Right hindlimb (tissue), 1 donor: ENCODE results near the gene NOL9.
A peak's percentile ranks its signal among the peaks of the same experiment; 100 is the strongest.

Experiments used
- DNase-seq: peaks from one replicate; pipeline ENCODE4 v3.0.0-alpha.2; 2018

Gene NOL9

GRCh38 chr1:6486433-6487011 is 67.8 kb downstream of the NOL9 start:
- peak; percentile 88 for DNase-seq

GRCh38 chr1:6485168-6486101 is 68.9 kb downstream of the NOL9 start:
- DNase-seq: no peak

- no peak for DNase-seq
These were observed 69.5 kb downstream of the NOL9 start for GRCh38 chr1:6484826-6485167.

- DNase-seq: no peak
These were observed 70.6 kb downstream of the NOL9 start for GRCh38 chr1:6483761-6484117.

- DNase-seq: no peak
These were observed 71.1 kb downstream of the NOL9 start for GRCh38 chr1:6483017-6483760.

GRCh38 chr1:6481820-6482219 is 72.5 kb downstream of the NOL9 start:
- DNase-seq: no peak

GRCh38 chr1:6477039-6477820 is 77.1 kb downstream of the NOL9 start:
- DNase-seq: no peak

- DNase-seq: no peak
These were observed 77.8 kb downstream of the NOL9 start for GRCh38 chr1:6476483-6476882.

- DNase-seq: peak; percentile 53
These were observed 78.8 kb downstream of the NOL9 start for GRCh38 chr1:6475381-6476133.

- no peak for DNase-seq
These were observed 79.5 kb downstream of the NOL9 start for GRCh38 chr1:6474815-6475282.

GRCh38 chr1:6473974-6474814 is 80.1 kb downstream of the NOL9 start:
- DNase-seq: no peak

- DNase-seq: no peak
These were observed 81.2 kb downstream of the NOL9 start for GRCh38 chr1:6473156-6473555.

- DNase-seq: no peak
These were observed 81.9 kb downstream of the NOL9 start for GRCh38 chr1:6472391-6472790.

- no peak for DNase-seq
These were observed 82.3 kb downstream of the NOL9 start for GRCh38 chr1:6471970-6472368.
